K562 (cell line): ENCODE data around the gene ELMO1. TPM values are rescaled to one million over a fixed set of nuclear protein-coding genes. Genes with fewer than 3 reads are reported as not detected.

Experiments used
- ATAC-seq: fragments of 200-7000 bp; cut with Tn5 transposase; 3 replicates; pipeline ENCODE4 v1.9.1; 2020; ENCODE audit warnings: moderate library complexity
- BruUV-seq: library from RNA; stranded (reverse); fragments of 400-500 nt; replicated peaks from 2 replicates; lab custom pipeline; 2021; lab: Mats Ljungman, UMichigan
- CTCF ChIA-PET: fragments of 300-600 bp; formaldehyde crosslinking; extraction: SDS; loops from one replicate; lab custom pipeline; 2021; ENCODE audit warnings: low intra/inter-chr PET ratio; lab: Yijun Ruan, JAX
- POLR2A ChIA-PET: fragments of 300-600, 350-650 bp; sonication (Branson Sonifier 250); formaldehyde crosslinking; extraction: SDS; loops from one replicate; lab custom pipeline; 2021; ENCODE audit warnings: antibody characterized with exemption, inconsistent platforms; lab: Yijun Ruan, JAX
- DNase-seq, 4 experiments: peaks; one replicate each; pipeline versions ENCODE4 v3.0.0 to v3.0.0-alpha.2; 2011 to 2018; ENCODE audit warnings: low spot score in 3 of 4, mixed read lengths in 3 of 4; ENCODE audit errors: extremely low read depth in 1 of 4
- FAIRE-seq: peaks from 2 replicates; lab custom pipeline; 2011; peaks lifted over from hg19 to GRCh38; lab: Jason Lieb, UNC
- H2AFZ ChIP-seq: 2 replicates; pipeline ENCODE4 v1.6.0; 2011; ENCODE audit warnings: low read depth, low read length, control low read depth, inconsistent platforms
- H3K27ac ChIP-seq: fragments of 200-600 bp; 3 replicates; pipeline ENCODE4 v1.8.0; 2011; ENCODE audit warnings: low read depth, mild to moderate bottlenecking, control low read depth, inconsistent platforms, low read length, moderate library complexity, mixed read lengths; ENCODE audit errors: extremely low read depth
- H3K27me3 ChIP-seq, 2 experiments: fragments of 300-600 bp in 1 of 2; 2 replicates in 1 of 2; 3 replicates in 1 of 2; pipeline versions ENCODE4 v1.6.0 to v1.8.0; 2011; ENCODE audit warnings: inconsistent platforms in 2 of 2, low read length in 2 of 2, mild to moderate bottlenecking in 1 of 2, mixed read lengths in 1 of 2, moderate library complexity in 1 of 2; ENCODE audit not compliant: control insufficient read depth in 2 of 2, insufficient read depth in 2 of 2
- H3K36me3 ChIP-seq: fragments of 300-600 bp; 3 replicates; pipeline ENCODE4 v1.8.0; 2011; ENCODE audit warnings: mild to moderate bottlenecking, low read length, inconsistent platforms; ENCODE audit not compliant: control insufficient read depth, insufficient read depth
- H3K4me1 ChIP-seq, 2 experiments: fragments of 200-600 bp in 1 of 2; replicated peaks in 1 of 2; 2 replicates in 1 of 2; 3 replicates in 1 of 2; pipeline versions ENCODE4 v1.5.1 to v1.8.0; 2011; ENCODE audit warnings: inconsistent platforms in 2 of 2, low read length in 2 of 2, mild to moderate bottlenecking in 1 of 2, mixed read lengths in 1 of 2, moderate library complexity in 1 of 2; ENCODE audit not compliant: control insufficient read depth in 2 of 2, insufficient read depth in 2 of 2
- H3K4me2 ChIP-seq: 2 replicates; pipeline ENCODE4 v1.6.1; 2011; ENCODE audit warnings: low read length, control low read depth, inconsistent platforms, mixed read lengths; ENCODE audit not compliant: insufficient read depth
- H3K4me3 ChIP-seq: fragments of 200-600 bp; sonication (generic), shearing (Covaris generic); 2 replicates; pipeline ENCODE4 v1.5.1; 2016; ENCODE audit warnings: control low read depth, inconsistent platforms
- H3K79me2 ChIP-seq: fragments of 200-600 bp; 3 replicates; pipeline ENCODE4 v1.8.0; 2011; ENCODE audit warnings: low read length, inconsistent platforms; ENCODE audit not compliant: control insufficient read depth, insufficient read depth
- H3K9ac ChIP-seq, 2 experiments: 2 replicates each; pipeline versions ENCODE4 v1.6.0 to v1.6.1; 2011; ENCODE audit warnings: low read depth in 2 of 2, low read length in 2 of 2, control low read depth in 1 of 2, inconsistent platforms in 1 of 2, mild to moderate bottlenecking in 1 of 2, mixed read lengths in 1 of 2; ENCODE audit not compliant: insufficient read depth in 1 of 2
- H3K9me1 ChIP-seq: one replicate; pipeline ENCODE4 v1.6.0; 2011; ENCODE audit warnings: inconsistent platforms, mild to moderate bottlenecking, low read length, moderate library complexity; ENCODE audit not compliant: control insufficient read depth, insufficient read depth
- H3K9me3 ChIP-seq: replicated peaks from 2 replicates; pipeline ENCODE4 v1.5.1; 2011; ENCODE audit warnings: low read depth, low read length, inconsistent platforms; ENCODE audit not compliant: control insufficient read depth, insufficient read depth
- H4K20me1 ChIP-seq: replicated peaks from 2 replicates; pipeline ENCODE4 v1.6.1; 2011; ENCODE audit warnings: low read length, inconsistent platforms, mixed read lengths; ENCODE audit not compliant: control insufficient read depth, insufficient read depth
- ETV1 ChIP-seq: fragments of 450-650 bp; conservative IDR thresholded peaks from 2 replicates; pipeline ENCODE4 v1.6.1; 2016; ENCODE audit warnings: missing genetic modification characterization, control low read depth, low read depth, missing compliant biosample characterization
- GATAD2A ChIP-seq: fragments of 450-650 bp; IDR thresholded peaks from 2 replicates; pipeline ENCODE4 v1.6.1; 2017
- NFIX ChIP-seq: fragments of 250-450 bp; sonication (Bioruptor Pico); IDR thresholded peaks from 2 replicates; pipeline ENCODE4 v1.4.0; 2020; ENCODE audit warnings: low read depth, mild to moderate bottlenecking, moderate library complexity
- SRSF7 ChIP-seq: fragments of 200-400 bp; formaldehyde crosslinking; optimal IDR thresholded peaks from 2 replicates; pipeline ENCODE3; 2017; ENCODE audit warnings: mild to moderate bottlenecking, low read depth, low read length
- ZC3H4 ChIP-seq: sonication (generic); formaldehyde crosslinking; IDR thresholded peaks from 2 replicates; pipeline ENCODE4 v1.9.0; 2021; ENCODE audit warnings: missing genetic modification reagents, borderline replicate concordance
- ZFX ChIP-seq: sonication (generic); formaldehyde crosslinking; IDR thresholded peaks from 2 replicates; pipeline ENCODE4 v1.8.0; 2022; ENCODE audit warnings: mild to moderate bottlenecking, missing genetic modification reagents, moderate library complexity
- ZNF197 ChIP-seq: fragments of 200-800 bp; sonication (Bioruptor generic); IDR thresholded peaks from 2 replicates; pipeline ENCODE4 v1.6.1; 2016; ENCODE audit warnings: low read depth, missing genetic modification characterization, missing compliant biosample characterization
- ZSCAN32 ChIP-seq: fragments of 450-650 bp; formaldehyde crosslinking; IDR thresholded peaks from 2 replicates; pipeline ENCODE4 v1.4.0; 2020; ENCODE audit warnings: mild to moderate bottlenecking, moderate library complexity
- WGBS: fragments of 100-300 bp; shearing (Covaris generic); methylation state at CpG from one replicate; pipeline ENCODE4 v1.1.6; 2016; ENCODE audit warnings: low coverage, mixed read lengths; ENCODE audit not compliant: insufficient coverage; ENCODE audit errors: missing lambda C conversion rate; 5-methylcytosine and 5-hydroxymethylcytosine counted together
- in situ Hi-C: fragments of 300-500 bp; cut with MboI; formaldehyde crosslinking; loops from 4 replicates; pipeline ENCODE4 v1.15.0; 2018; ENCODE audit warnings: inconsistent platforms, mixed read lengths
- intact Hi-C: fragments of 100-400 bp; cut with micrococcal nuclease; formaldehyde crosslinking; loops from 2 replicates; pipeline ENCODE4 v1.14.2; 2022
- polyA plus RNA-seq, 8 experiments: library from polyadenylated mRNA; depleted of rRNA in 4 of 8; stranded (reverse) in 5 of 8; unstranded in 3 of 8; fragments of >200 nt; fragmentation: Nextera tagmentation in 2 of 8; fragmentation: Illumina TruSeq in 1 of 8; extraction: Ambion mirVana in 2 of 8; extraction: Trizol in 1 of 8; gene quantifications; 2 replicates each; pipeline versions ENCODE4 v1.2.1 to v1.2.3, GENCODE V29; 2011 to 2014; ENCODE audit warnings: inconsistent platforms in 1 of 8, missing spikeins in 1 of 8
- total RNA-seq, 7 experiments: library from RNA; depleted of rRNA in 6 of 7; stranded (reverse); fragments of >200 nt in 6 of 7; fragmentation: Illumina TruSeq in 2 of 7; extraction: Trizol in 2 of 7; gene quantifications; 2 replicates each; pipeline versions ENCODE4 v1.2.1 to v1.2.3, GENCODE V29; 2011 to 2021; ENCODE audit warnings: low replicate concordance in 1 of 7
- TF ChIP-seq, protein P1 (sequence below): fragments of 450-650 bp; IDR thresholded peaks from 2 replicates; pipeline ENCODE4 v1.6.1; 2018; ENCODE audit warnings: mild to moderate bottlenecking, low read depth; ENCODE audit not compliant: partially characterized antibody
- TF ChIP-seq, protein P2 (sequence below): fragments of 450-650 bp; IDR thresholded peaks from 2 replicates; pipeline ENCODE4 v1.7.0; 2016; ENCODE audit warnings: borderline replicate concordance
- TF ChIP-seq, protein P3 (sequence below): fragments of 250-450 bp; sonication (Bioruptor Pico); IDR thresholded peaks from 2 replicates; pipeline ENCODE4 v1.5.0; 2022; ENCODE audit warnings: mild to moderate bottlenecking

Gene ELMO1
- total and polyA plus RNA-seq, 9 of the 15 experiments (the other 6 are each of a cell fraction or from before 2014, with no cell fraction given) = 0.36 to 7.2 (median 3.6) TPM

DNA sequence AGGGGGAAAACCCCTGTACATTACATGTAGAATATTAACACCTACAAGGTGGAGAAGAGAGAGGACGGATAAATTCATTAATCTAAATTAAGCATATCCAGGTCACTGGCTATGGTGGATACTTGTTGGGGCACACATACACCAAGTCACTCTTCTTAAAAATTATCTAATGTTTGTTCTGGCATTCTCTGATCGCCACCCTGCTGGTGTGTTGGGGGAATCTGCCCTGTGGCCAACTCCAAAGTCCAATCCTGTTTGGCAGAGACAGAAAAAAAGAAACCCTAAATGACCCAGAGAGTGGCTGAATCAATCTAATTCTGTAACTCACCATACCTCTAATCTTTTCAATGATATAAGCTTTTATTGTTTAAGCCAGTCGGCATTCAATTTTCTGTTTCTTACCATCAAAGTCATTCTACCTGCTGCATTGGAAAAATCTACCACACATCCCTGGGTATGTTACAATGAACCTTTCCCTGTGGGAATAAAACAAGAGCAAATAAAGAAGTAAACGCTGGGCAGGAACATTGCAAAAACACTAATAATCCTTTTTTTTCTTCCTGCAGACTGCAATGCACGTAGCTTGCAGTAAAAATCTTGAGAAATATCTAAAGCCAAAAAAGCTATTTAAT lies 34.2 kb downstream of the ELMO1 start:
- Histone ChIP-seq H3K4me1 (no peaks in the 10 kb centered on the region; a peak in 1 of 5 replicates), H3K9ac (no peak overlapping the region), H3K4me3 (no peak overlapping the region), H4K20me1 (no peaks in the 10 kb centered on the region), H3K9me3 (no peaks in the 10 kb centered on the region), H3K9me1 (no peaks in the 10 kb centered on the region), H3K79me2 (no peaks in the 10 kb centered on the region), H2AFZ (no peak overlapping the region), H3K27ac (no peak overlapping the region), H3K4me2 (no peak overlapping the region), H3K27me3 (peaks cover 0 to 9% of the 10 kb centered on the region in 2 experiments; a peak in 2 of 5 replicates), H3K36me3 (no peaks in the 10 kb centered on the region)
- POLR2A ChIA-PET = no interaction called here
- intact Hi-C loops (no loop called here), in situ Hi-C loops (no loop called here)
- CTCF ChIA-PET = no interaction called here
- ATAC-seq (no peak), DNase-seq (no peak), FAIRE-seq (no peak)
- no TSS peak for BruUV-seq
- TF ChIP-seq ZSCAN32 (no peak), ZNF197 (CRISPR knock-in tag) (no peak), GATAD2A (no peak), ZC3H4 (CRISPR knock-in tag) (no peak), SRSF7 (no peak), NFIX (CRISPR knock-in tag) (no peak), ZFX (CRISPR knock-in tag) (no peak), ETV1 (no peak)
- TF ChIP-seq, protein P1, sequence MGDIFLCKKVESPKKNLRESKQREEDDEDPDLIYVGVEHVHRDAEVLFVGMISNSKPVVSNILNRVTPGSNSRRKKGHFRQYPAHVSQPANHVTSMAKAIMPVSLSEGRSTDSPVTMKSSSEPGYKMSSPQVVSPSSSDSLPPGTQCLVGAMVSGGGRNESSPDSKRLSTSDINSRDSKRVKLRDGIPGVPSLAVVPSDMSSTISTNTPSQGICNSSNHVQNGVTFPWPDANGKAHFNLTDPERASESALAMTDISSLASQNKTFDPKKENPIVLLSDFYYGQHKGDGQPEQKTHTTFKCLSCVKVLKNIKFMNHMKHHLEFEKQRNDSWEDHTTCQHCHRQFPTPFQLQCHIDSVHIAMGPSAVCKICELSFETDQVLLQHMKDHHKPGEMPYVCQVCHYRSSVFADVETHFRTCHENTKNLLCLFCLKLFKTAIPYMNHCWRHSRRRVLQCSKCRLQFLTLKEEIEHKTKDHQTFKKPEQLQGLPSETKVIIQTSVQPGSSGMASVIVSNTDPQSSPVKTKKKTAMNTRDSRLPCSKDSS = no peak
- TF ChIP-seq, protein P2, sequence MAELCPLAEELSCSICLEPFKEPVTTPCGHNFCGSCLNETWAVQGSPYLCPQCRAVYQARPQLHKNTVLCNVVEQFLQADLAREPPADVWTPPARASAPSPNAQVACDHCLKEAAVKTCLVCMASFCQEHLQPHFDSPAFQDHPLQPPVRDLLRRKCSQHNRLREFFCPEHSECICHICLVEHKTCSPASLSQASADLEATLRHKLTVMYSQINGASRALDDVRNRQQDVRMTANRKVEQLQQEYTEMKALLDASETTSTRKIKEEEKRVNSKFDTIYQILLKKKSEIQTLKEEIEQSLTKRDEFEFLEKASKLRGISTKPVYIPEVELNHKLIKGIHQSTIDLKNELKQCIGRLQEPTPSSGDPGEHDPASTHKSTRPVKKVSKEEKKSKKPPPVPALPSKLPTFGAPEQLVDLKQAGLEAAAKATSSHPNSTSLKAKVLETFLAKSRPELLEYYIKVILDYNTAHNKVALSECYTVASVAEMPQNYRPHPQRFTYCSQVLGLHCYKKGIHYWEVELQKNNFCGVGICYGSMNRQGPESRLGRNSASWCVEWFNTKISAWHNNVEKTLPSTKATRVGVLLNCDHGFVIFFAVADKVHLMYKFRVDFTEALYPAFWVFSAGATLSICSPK = no peak
- TF ChIP-seq, protein P3, sequence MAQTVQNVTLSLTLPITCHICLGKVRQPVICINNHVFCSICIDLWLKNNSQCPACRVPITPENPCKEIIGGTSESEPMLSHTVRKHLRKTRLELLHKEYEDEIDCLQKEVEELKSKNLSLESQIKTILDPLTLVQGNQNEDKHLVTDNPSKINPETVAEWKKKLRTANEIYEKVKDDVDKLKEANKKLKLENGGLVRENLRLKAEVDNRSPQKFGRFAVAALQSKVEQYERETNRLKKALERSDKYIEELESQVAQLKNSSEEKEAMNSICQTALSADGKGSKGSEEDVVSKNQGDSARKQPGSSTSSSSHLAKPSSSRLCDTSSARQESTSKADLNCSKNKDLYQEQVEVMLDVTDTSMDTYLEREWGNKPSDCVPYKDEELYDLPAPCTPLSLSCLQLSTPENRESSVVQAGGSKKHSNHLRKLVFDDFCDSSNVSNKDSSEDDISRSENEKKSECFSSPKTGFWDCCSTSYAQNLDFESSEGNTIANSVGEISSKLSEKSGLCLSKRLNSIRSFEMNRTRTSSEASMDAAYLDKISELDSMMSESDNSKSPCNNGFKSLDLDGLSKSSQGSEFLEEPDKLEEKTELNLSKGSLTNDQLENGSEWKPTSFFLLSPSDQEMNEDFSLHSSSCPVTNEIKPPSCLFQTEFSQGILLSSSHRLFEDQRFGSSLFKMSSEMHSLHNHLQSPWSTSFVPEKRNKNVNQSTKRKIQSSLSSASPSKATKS (CRISPR knock-in tag) = no peak
- 14% methylated on average over 5 of the region's 5 CpGs for WGBS
